ENCODE measurements around the gene JAKMIP1. TPM values are rescaled to one million over a fixed set of nuclear protein-coding genes. Genes with fewer than 3 reads are reported as not detected.
A peak's percentile ranks its signal among the peaks of the same experiment; 100 is the strongest.
"Not testable (repeated sequence)": the region's sequence is repeated elsewhere in the genome, so short reads cannot be mapped to it uniquely, and the experiment has no call there.

JAKMIP1 gene
- total RNA-seq, 4 donors from 2014 or later = not detected

DNA sequence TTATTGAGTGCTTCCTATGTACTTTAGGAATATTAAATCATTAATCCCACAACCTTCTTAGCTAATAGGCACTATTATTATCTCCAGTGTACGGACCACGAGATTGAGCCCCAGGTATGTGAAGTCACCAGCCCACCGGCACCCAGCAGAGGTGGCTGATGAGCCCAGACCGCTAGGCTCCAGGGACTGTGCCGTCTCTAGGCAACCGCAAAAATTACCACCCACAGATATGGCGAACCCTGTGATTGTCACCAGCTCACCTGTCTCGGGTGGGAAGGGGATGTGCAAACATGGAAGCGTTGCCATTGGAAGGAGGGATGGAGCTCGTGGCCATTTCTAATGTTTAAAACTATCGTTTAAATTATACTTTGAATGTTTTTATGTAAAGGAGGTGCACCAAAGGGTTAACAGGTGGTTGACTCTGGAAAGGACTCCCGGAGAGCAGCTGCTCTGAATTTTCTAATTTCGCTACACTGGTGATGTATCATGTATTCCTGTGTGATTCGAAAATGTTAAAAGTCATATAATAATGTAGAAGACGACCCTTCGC, 21.0 kb upstream of the JAKMIP1 start:
- H3K4me3 ChIP-seq (ENCODE audit: low read depth, poor library complexity, severe bottlenecking) = no peak overlapping the region
- TF ChIP-seq POLR2A (IDR thresholded peaks at IDR 0.05) = no peak
- TF ChIP-seq, protein P1, sequence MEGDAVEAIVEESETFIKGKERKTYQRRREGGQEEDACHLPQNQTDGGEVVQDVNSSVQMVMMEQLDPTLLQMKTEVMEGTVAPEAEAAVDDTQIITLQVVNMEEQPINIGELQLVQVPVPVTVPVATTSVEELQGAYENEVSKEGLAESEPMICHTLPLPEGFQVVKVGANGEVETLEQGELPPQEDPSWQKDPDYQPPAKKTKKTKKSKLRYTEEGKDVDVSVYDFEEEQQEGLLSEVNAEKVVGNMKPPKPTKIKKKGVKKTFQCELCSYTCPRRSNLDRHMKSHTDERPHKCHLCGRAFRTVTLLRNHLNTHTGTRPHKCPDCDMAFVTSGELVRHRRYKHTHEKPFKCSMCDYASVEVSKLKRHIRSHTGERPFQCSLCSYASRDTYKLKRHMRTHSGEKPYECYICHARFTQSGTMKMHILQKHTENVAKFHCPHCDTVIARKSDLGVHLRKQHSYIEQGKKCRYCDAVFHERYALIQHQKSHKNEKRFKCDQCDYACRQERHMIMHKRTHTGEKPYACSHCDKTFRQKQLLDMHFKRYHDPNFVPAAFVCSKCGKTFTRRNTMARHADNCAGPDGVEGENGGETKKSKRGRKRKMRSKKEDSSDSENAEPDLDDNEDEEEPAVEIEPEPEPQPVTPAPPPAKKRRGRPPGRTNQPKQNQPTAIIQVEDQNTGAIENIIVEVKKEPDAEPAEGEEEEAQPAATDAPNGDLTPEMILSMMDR (IDR thresholded peaks at IDR 0.05) = no peak
- peak in 1 of 2 donors; percentile 60 for DNase-seq (ENCODE audit: low spot score in 2 of 2)
- intact Hi-C loops (cut with DNase I; ENCODE audit: low total_unique reads) = no loop called here
- 16 to 21% methylated on average over 16 of the region's 16 CpGs for WGBS, 2 donors

DNA sequence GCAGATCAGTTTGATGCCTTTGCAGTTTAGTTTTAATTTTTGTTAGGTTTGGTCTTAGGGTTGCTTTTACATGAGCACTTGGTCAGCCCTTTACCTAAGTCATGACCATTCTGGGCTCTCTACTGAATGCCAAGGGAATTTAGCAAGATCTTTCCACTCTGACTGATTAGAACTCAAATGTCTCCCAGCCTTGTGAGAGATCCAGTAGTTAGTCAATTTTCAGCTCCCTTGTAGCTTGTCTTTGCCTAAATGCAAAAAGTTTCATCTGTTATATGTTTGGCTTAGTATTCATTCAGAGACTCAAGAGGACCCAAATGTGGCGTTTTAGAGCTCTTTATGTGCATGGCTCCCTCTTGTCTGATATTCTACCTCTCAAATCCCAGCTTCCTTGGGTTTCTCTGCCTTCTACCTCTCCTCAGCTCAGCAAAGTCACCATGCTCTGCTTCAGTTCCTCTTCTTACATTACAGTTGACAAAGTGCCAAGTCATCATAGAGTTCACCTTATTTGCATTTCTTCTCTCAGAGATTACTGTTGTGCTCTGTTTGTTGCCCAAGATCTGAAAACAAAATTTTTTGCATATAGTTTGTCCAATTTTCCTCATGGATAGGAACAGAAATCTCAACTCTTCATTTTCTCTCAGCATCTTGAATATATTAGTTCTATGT, 17.5 kb upstream of the JAKMIP1 start:
- DNase-seq (ENCODE audit: low spot score in 2 of 2) = no peak
- intact Hi-C loops (cut with DNase I; ENCODE audit: low total_unique reads) = no loop called here
- H3K4me3 ChIP-seq (ENCODE audit: low read depth, poor library complexity, severe bottlenecking) = no peak overlapping the region
- TF ChIP-seq, protein P1 (IDR thresholded peaks at IDR 0.05) = no peak
- no peak for TF ChIP-seq POLR2A (IDR thresholded peaks at IDR 0.05)
- 25 to 83% methylated on average over 1 of the region's 1 CpG for WGBS, 2 donors

DNA sequence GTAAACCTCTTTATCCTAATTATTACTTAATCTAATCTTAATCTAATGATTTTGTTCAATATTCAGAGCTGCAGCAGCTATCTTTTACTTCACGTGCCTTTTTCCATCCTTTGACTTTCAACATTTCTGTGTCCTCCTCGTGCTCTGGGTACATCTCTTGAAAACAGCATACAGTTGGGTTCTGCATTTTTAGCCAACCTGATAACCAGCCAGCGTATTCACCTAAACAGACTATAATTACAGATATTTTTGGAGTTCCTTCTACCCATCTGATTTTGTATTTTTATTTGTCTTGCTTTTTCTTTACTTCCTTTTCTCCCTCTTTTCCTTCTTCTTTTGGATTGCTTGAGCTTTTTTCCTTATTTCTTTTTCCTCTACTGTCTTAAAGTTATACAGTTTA, 16.2 kb upstream of the JAKMIP1 start:
- no peak for TF ChIP-seq POLR2A (IDR thresholded peaks at IDR 0.05)
- TF ChIP-seq, protein P1 (IDR thresholded peaks at IDR 0.05) = no peak
- DNase-seq (ENCODE audit: low spot score in 2 of 2) = no peak
- H3K4me3 ChIP-seq (ENCODE audit: low read depth, poor library complexity, severe bottlenecking) = no peak overlapping the region
- WGBS, 2 donors = 77 to 78% methylated on average over 3 of the region's 3 CpGs
- intact Hi-C loops (cut with DNase I; ENCODE audit: low total_unique reads) = no loop called here

DNA sequence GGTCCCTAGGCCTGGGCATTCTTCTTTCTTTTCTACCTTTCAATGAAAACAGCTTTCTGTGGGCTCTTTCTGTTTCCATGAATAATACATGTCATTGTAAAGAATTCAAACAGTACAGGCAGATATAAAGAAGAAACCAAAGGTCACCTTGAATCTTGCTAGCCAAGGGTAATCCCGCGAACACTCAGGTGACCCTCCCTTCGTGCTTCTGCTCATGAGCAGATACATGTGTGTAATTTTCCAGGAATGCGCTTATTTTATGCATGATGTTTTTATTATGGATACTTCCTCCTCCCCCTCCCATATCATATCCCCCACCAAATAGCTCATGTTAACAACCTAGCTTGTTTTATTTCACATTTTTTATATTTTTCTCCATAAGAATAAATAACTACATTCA, 9.6 kb upstream of the JAKMIP1 start:
- peak in 1 of 2 donors; percentile 28 for DNase-seq (ENCODE audit: low spot score in 2 of 2)
- TF ChIP-seq, protein P1 (IDR thresholded peaks at IDR 0.05) = no peak
- TF ChIP-seq POLR2A (IDR thresholded peaks at IDR 0.05) = no peak
- WGBS, 2 donors = 61 to 62% methylated on average over 4 of the region's 4 CpGs

DNA sequence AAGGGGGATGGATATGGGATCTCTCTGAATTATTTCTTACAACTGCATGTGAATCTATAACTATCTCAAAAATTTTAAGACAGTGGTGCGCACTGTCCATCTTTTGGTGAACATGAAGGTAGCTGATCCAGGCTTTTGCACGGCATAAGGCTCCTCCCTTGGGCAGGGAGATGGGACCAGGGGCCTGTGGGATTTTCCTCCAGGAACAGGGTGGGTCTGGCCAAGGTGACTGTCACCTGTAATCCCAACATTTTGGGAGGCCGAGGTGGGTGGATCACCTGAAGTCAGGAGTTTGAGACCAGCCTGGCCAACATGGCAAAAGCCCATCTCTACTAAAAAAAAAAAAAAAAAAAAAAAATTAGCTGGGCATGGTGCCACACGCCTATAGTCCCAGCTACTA, 8.9 kb upstream of the JAKMIP1 start:
- intact Hi-C loops (cut with DNase I; ENCODE audit: low total_unique reads) = loop anchor here (5.0 kb wide), 1 partner anchor 792 kb away; no protein-coding TSS in a partner anchor
- DNase-seq (ENCODE audit: low spot score in 2 of 2) = peak in 1 of 2 donors; percentile 64
- WGBS, 2 donors = 80 to 81% methylated on average over 4 of the region's 4 CpGs
- not testable (repeated sequence) for H3K4me3 ChIP-seq (ENCODE audit: low read depth, poor library complexity, severe bottlenecking)

More for the DNA sequence above, 9.6 kb upstream of the JAKMIP1 start:
- H3K4me3 ChIP-seq (ENCODE audit: low read depth, poor library complexity, severe bottlenecking) = no peak overlapping the region
- intact Hi-C loops (cut with DNase I; ENCODE audit: low total_unique reads) = loop anchor here (5.0 kb wide), 2 partner anchors 793 to 1117 kb away; no protein-coding TSS in a partner anchor

DNA sequence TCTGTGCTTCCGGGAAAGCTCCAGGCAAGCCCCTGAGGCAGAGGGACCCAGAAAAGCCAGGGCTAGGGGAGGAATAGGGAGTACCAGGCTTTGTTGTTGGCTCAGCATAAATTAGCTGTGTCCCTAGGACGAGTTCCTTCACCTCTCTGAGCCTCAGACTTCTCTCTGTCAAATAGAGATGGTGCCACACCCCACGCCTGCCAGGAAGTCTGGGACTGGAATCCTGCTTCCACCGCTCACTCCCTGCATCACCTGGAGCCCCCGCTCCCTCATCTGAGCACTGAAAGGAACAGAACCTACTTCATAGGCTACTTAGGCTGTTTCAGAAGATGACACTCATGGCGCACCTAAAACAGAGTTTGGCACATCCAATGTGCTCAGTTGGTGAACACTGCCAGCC, 8.1 kb upstream of the JAKMIP1 start:
- peak in 1 of 2 donors; percentile 40 for DNase-seq (ENCODE audit: low spot score in 2 of 2)
- TF ChIP-seq, protein P1 (IDR thresholded peaks at IDR 0.05) = no peak
- TF ChIP-seq POLR2A (IDR thresholded peaks at IDR 0.05) = no peak
- intact Hi-C loops (cut with DNase I; ENCODE audit: low total_unique reads) = loop anchor here (5.0 kb wide), 1 partner anchor 791 kb away; no protein-coding TSS in a partner anchor
- 64 to 69% methylated on average over 6 of the region's 6 CpGs for WGBS, 2 donors
- H3K4me3 ChIP-seq (ENCODE audit: low read depth, poor library complexity, severe bottlenecking) = no peak overlapping the region

Data from lower leg skin (tissue), 4 donors.